Naive thymus-derived CD8-positive, alpha-beta T cell (primary cell): ENCODE results near the gene SLC6A20. TPM values are rescaled to one million over a fixed set of nuclear protein-coding genes. Genes with fewer than 3 reads are reported as not detected.
"Not testable (repeated sequence)": the region's sequence is repeated elsewhere in the genome, so short reads cannot be mapped to it uniquely, and the experiment has no call there.

Experiments used
- ATAC-seq, 2 donors: fragments of 150-1000 bp; cut with Tn5 transposase in 1 of 2; sonication (Bioruptor Pico), chemical (Tn5 transposase) in 1 of 2; 1 replicate in 1 of 2; 2 replicates in 1 of 2; pipeline ENCODE4 v1.10.0; 2021; ENCODE audit warnings: mild to moderate bottlenecking in 2 of 2, moderate library complexity in 2 of 2
- POLR2A ChIA-PET: fragments of 350-600 bp; sonication (Branson Sonifier 250); formaldehyde crosslinking; loops from one replicate; lab custom pipeline; 2021; ENCODE audit warnings: antibody characterized with exemption; lab: Charles Lee
- DNase-seq, 10 donors: peaks; one replicate each; pipeline versions ENCODE4 v3.0.0 to v3.0.0-alpha.2; 2020 to 2022
- H3K27ac Mint-ChIP-seq, 10 donors: one replicate each; pipeline ENCODE4 v1.8.0; 2020 to 2022; ENCODE audit warnings: mild to moderate bottlenecking in 10 of 10, mixed read lengths in 10 of 10, moderate library complexity in 4 of 10, inconsistent platforms in 1 of 10
- H3K27me3 Mint-ChIP-seq, 5 donors: one replicate each; pipeline ENCODE4 v1.8.0; 2021 to 2022; ENCODE audit warnings: mixed read lengths in 5 of 5
- H3K36me3 Mint-ChIP-seq, 3 donors: one replicate each; pipeline ENCODE4 v1.8.0; 2020 to 2022; ENCODE audit warnings: mixed read lengths in 3 of 3, mild to moderate bottlenecking in 2 of 3, inconsistent platforms in 1 of 3
- H3K4me1 Mint-ChIP-seq, 4 donors: one replicate each; pipeline ENCODE4 v1.8.0; 2021 to 2022; ENCODE audit warnings: mixed read lengths in 4 of 4
- H3K4me3 Mint-ChIP-seq, 10 donors: one replicate each; pipeline ENCODE4 v1.8.0; 2020 to 2022; ENCODE audit warnings: mild to moderate bottlenecking in 10 of 10, mixed read lengths in 10 of 10, moderate library complexity in 6 of 10, inconsistent platforms in 1 of 10
- H3K9me3 Mint-ChIP-seq, 9 donors: one replicate each; pipeline ENCODE4 v1.8.0; 2020 to 2022; ENCODE audit warnings: mixed read lengths in 9 of 9, mild to moderate bottlenecking in 3 of 9, inconsistent platforms in 1 of 9, moderate library complexity in 1 of 9
- polyA plus RNA-seq, 3 donors: library from polyadenylated mRNA; unstranded; fragments of 300-500 nt; fragmentation: Illumina TruSeq; gene quantifications; one replicate each; pipeline ENCODE4 v1.2.3, GENCODE V29; 2021
- total RNA-seq, 8 experiments: library from RNA in 2 of 8; stranded (reverse) in 2 of 8; gene quantifications; one replicate each; pipeline ENCODE4 v1.2.3 and lab custom pipeline; 2021 to 2026

The SLC6A20 gene
- total and polyA plus RNA-seq, 5 experiments from 2014 or later: 0.52 TPM; not detected in 4

GRCh38 chr3:45762647-45763302 is 33.6 kb downstream of the SLC6A20 start:
- H3K36me3 Mint-ChIP-seq: peaks cover 0 to 9% (median 3%) of the 10 kb centered on the region in 3 donors
- H3K9me3 Mint-ChIP-seq: peaks cover 0 to 12% (median 0%) of the 10 kb centered on the region in 9 donors
- peaks cover 0 to 15% (median 3%) of the 10 kb centered on the region in 5 donors for H3K27me3 Mint-ChIP-seq
- DNase-seq (no peak), ATAC-seq (no peak)
- H3K4me1 Mint-ChIP-seq: peaks cover 3 to 6% (median 3%) of the 10 kb centered on the region in 4 donors
- peak overlapping the region in 1 of 10 donors; percentile 40 for H3K27ac Mint-ChIP-seq
- POLR2A ChIA-PET: interaction anchor here (0.6 kb wide), 1 partner anchor 244 kb away, joined by 3 read pairs; no protein-coding TSS in a partner anchor
- no peak overlapping the region for H3K4me3 Mint-ChIP-seq

- Mint-ChIP-seq H3K9me3 (peaks cover 0 to 3% (median 0%) of the 10 kb centered on the region in 9 donors), H3K27ac (no peak overlapping the region), H3K27me3 (peaks cover 0 to 15% (median 0%) of the 10 kb centered on the region in 5 donors), H3K4me3 (no peak overlapping the region), H3K36me3 (no peaks in the 10 kb centered on the region), H3K4me1 (peaks cover 3 to 6% (median 3%) of the 10 kb centered on the region in 4 donors)
- ATAC-seq: no peak
- POLR2A ChIA-PET: no interaction called here
- DNase-seq: no peak
Observed at GRCh38 chr3:45761831-45762230, 34.5 kb downstream of the SLC6A20 start.

GRCh38 chr3:45760878-45761711 is 35.2 kb downstream of the SLC6A20 start:
- peaks cover 3 to 6% (median 3%) of the 10 kb centered on the region in 4 donors for H3K4me1 Mint-ChIP-seq
- H3K27ac Mint-ChIP-seq: peak overlapping the region in 1 of 10 donors; percentile 43
- POLR2A ChIA-PET: no interaction called here
- DNase-seq (peak in 7 of 10 donors; percentile 19 to 42 (median 32)), ATAC-seq (peak in 1 of 2 donors; percentile 53)
- peaks cover 0 to 15% (median 0%) of the 10 kb centered on the region in 5 donors for H3K27me3 Mint-ChIP-seq
- H3K36me3 Mint-ChIP-seq: no peaks in the 10 kb centered on the region
- H3K4me3 Mint-ChIP-seq: no peak overlapping the region
- H3K9me3 Mint-ChIP-seq: no peaks in the 10 kb centered on the region

- DNase-seq (no peak), ATAC-seq (no peak)
- no peaks in the 10 kb centered on the region for H3K9me3 Mint-ChIP-seq
- POLR2A ChIA-PET: interaction anchor here (1.2 kb wide), 1 partner anchor 9 kb away, joined by 3 read pairs; no protein-coding TSS in a partner anchor
- peak overlapping the region in 1 of 10 donors; percentile 73 for H3K4me3 Mint-ChIP-seq
- peak overlapping the region in 1 of 10 donors; percentile 29 for H3K27ac Mint-ChIP-seq
- H3K27me3 Mint-ChIP-seq: peaks cover 0 to 15% (median 0%) of the 10 kb centered on the region in 5 donors
- peaks cover 3 to 6% (median 3%) of the 10 kb centered on the region in 4 donors for H3K4me1 Mint-ChIP-seq
- H3K36me3 Mint-ChIP-seq: no peaks in the 10 kb centered on the region
Observed at GRCh38 chr3:45759851-45760250, 36.5 kb downstream of the SLC6A20 start.

GRCh38 chr3:45758871-45759270 is 37.5 kb downstream of the SLC6A20 start:
- Mint-ChIP-seq H3K27me3 (peaks cover 0 to 12% (median 0%) of the 10 kb centered on the region in 5 donors), H3K4me3 (no peak overlapping the region), H3K36me3 (no peaks in the 10 kb centered on the region), H3K4me1 (peaks cover 3 to 6% (median 3%) of the 10 kb centered on the region in 4 donors), H3K9me3 (no peaks in the 10 kb centered on the region), H3K27ac (no peak overlapping the region)
- DNase-seq (no peak), ATAC-seq (no peak)
- POLR2A ChIA-PET: interaction anchor here (1.2 kb wide), 1 partner anchor 10 kb away, joined by 3 read pairs; no protein-coding TSS in a partner anchor

- H3K9me3 Mint-ChIP-seq, POLR2A ChIA-PET, ATAC-seq: not testable (repeated sequence)
Observed at GRCh38 chr3:45757141-45757540, 39.2 kb downstream of the SLC6A20 start.

GRCh38 chr3:45756055-45756454 is 40.3 kb downstream of the SLC6A20 start:
- no peak for ATAC-seq
- H3K9me3 Mint-ChIP-seq: no peaks in the 10 kb centered on the region
- no peak overlapping the region for H3K27ac Mint-ChIP-seq
- POLR2A ChIA-PET: no interaction called here
- no peak for DNase-seq
- no peak overlapping the region for H3K4me3 Mint-ChIP-seq
- no peaks in the 10 kb centered on the region for H3K36me3 Mint-ChIP-seq
- H3K4me1 Mint-ChIP-seq: peaks cover 0 to 3% (median under 1%) of the 10 kb centered on the region in 4 donors
- H3K27me3 Mint-ChIP-seq: peaks cover 0 to 3% (median 0%) of the 10 kb centered on the region in 5 donors

More at GRCh38 chr3:45757141-45757540, 39.2 kb downstream of the SLC6A20 start:
- H3K36me3 Mint-ChIP-seq, H3K4me3 Mint-ChIP-seq, H3K4me1 Mint-ChIP-seq, H3K27ac Mint-ChIP-seq, DNase-seq: not testable (repeated sequence)
- peaks cover 0 to 10% (median 0%) of the 10 kb centered on the region in 5 donors for H3K27me3 Mint-ChIP-seq

GRCh38 chr3:45754461-45754860 is 41.9 kb downstream of the SLC6A20 start:
- H3K4me3 Mint-ChIP-seq: no peak overlapping the region
- no peaks in the 10 kb centered on the region for H3K27me3 Mint-ChIP-seq
- no peak for DNase-seq
- no peak for ATAC-seq
- no peaks in the 10 kb centered on the region for H3K36me3 Mint-ChIP-seq
- POLR2A ChIA-PET: no interaction called here
- H3K4me1 Mint-ChIP-seq: peaks cover 0 to 3% (median 0%) of the 10 kb centered on the region in 4 donors
- no peaks in the 10 kb centered on the region for H3K9me3 Mint-ChIP-seq
- H3K27ac Mint-ChIP-seq: no peak overlapping the region

- POLR2A ChIA-PET: no interaction called here
- no peak for ATAC-seq
- H3K4me1 Mint-ChIP-seq: peaks cover 0 to 6% (median 0%) of the 10 kb centered on the region in 4 donors
- no peaks in the 10 kb centered on the region for H3K27me3 Mint-ChIP-seq
- DNase-seq: no peak
- no peaks in the 10 kb centered on the region for H3K9me3 Mint-ChIP-seq
- H3K4me3 Mint-ChIP-seq: no peak overlapping the region
- peaks cover 0 to under 1% (median 0%) of the 10 kb centered on the region in 3 donors for H3K36me3 Mint-ChIP-seq
- peak overlapping the region in 1 of 10 donors; percentile 21 for H3K27ac Mint-ChIP-seq
Observed at GRCh38 chr3:45753095-45753494, 43.2 kb downstream of the SLC6A20 start.

GRCh38 chr3:45751537-45752242 is 44.6 kb downstream of the SLC6A20 start:
- ATAC-seq: no peak
- peaks cover 0 to 6% (median 0%) of the 10 kb centered on the region in 4 donors for H3K4me1 Mint-ChIP-seq
- no peak for DNase-seq
- POLR2A ChIA-PET: no interaction called here
- H3K9me3 Mint-ChIP-seq: no peaks in the 10 kb centered on the region
- peaks cover 0 to 6% (median 0%) of the 10 kb centered on the region in 3 donors for H3K36me3 Mint-ChIP-seq
- no peak overlapping the region for H3K4me3 Mint-ChIP-seq
- peak overlapping the region in 1 of 10 donors; percentile 58 for H3K27ac Mint-ChIP-seq
- H3K27me3 Mint-ChIP-seq: no peaks in the 10 kb centered on the region

- H3K4me1 Mint-ChIP-seq: peaks cover 0 to 6% (median 0%) of the 10 kb centered on the region in 4 donors
- ATAC-seq (no peak), DNase-seq (no peak)
- POLR2A ChIA-PET: no interaction called here
- no peak overlapping the region for H3K4me3 Mint-ChIP-seq
- H3K27me3 Mint-ChIP-seq: no peaks in the 10 kb centered on the region
- peak overlapping the region in 2 of 10 donors; percentile 46 to 72 for H3K27ac Mint-ChIP-seq
- no peaks in the 10 kb centered on the region for H3K9me3 Mint-ChIP-seq
- H3K36me3 Mint-ChIP-seq: peaks cover 0 to 19% (median 4%) of the 10 kb centered on the region in 3 donors
Observed at GRCh38 chr3:45749880-45750279, 46.5 kb downstream of the SLC6A20 start.

GRCh38 chr3:45749036-45749600 is 47.2 kb downstream of the SLC6A20 start:
- H3K9me3 Mint-ChIP-seq, ATAC-seq, H3K4me1 Mint-ChIP-seq, H3K4me3 Mint-ChIP-seq, DNase-seq, H3K27me3 Mint-ChIP-seq: not testable (repeated sequence)
- POLR2A ChIA-PET: interaction anchor here (0.7 kb wide), 3 partner anchors 15 to 342 kb away, joined by 4 read pairs; no protein-coding TSS in a partner anchor
- Mint-ChIP-seq H3K27ac (peak overlapping the region in 4 of 10 donors; percentile 6 to 52 (median 43)), H3K36me3 (peaks cover 0 to 22% (median 4%) of the 10 kb centered on the region in 3 donors)
